ENCODE results near the gene SLC35D1.

DNA sequence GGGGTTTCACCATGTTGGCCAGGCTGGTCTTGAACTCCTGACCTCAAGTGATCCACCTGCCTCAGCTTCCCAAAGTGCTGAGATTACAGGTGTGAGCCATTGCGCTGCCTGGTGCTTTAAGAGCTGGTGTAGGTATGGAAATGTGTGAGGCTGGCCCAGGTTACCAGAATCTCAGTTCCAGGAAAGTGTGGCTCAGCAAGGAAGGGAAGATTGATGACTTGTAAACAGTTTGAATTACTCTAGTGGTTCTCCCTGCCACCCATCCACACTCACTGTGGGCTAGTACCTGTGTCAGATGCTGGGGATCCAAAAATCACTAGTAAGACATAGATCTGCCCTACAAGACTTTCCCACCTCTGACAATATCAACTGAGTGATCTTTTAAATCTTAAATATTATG lies 34.5 kb upstream of the SLC35D1 start:
- no peak for TF ChIP-seq FOXK2 (IDR thresholded peaks at IDR 0.05)
- no peak for TF ChIP-seq EED (IDR thresholded peaks at IDR 0.05; ENCODE audit: low read depth)
- no peak for TF ChIP-seq CREB1 (IDR thresholded peaks at IDR 0.05; ENCODE audit: low read depth)
- TF ChIP-seq, protein P1, sequence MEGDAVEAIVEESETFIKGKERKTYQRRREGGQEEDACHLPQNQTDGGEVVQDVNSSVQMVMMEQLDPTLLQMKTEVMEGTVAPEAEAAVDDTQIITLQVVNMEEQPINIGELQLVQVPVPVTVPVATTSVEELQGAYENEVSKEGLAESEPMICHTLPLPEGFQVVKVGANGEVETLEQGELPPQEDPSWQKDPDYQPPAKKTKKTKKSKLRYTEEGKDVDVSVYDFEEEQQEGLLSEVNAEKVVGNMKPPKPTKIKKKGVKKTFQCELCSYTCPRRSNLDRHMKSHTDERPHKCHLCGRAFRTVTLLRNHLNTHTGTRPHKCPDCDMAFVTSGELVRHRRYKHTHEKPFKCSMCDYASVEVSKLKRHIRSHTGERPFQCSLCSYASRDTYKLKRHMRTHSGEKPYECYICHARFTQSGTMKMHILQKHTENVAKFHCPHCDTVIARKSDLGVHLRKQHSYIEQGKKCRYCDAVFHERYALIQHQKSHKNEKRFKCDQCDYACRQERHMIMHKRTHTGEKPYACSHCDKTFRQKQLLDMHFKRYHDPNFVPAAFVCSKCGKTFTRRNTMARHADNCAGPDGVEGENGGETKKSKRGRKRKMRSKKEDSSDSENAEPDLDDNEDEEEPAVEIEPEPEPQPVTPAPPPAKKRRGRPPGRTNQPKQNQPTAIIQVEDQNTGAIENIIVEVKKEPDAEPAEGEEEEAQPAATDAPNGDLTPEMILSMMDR (IDR thresholded peaks at IDR 0.05 in 2 of 3, conservative IDR thresholded peaks at IDR 0.05 in 1 of 3; ENCODE audit: control insufficient read depth in 2 of 3, extremely low read depth in 1 of 3, insufficient read depth in 1 of 3, low read depth in 3 of 3, low read length in 3 of 3): no peak
